AG08396 (cell line): Measurements from ENCODE around the gene NBEA.
"Not testable (repeated sequence)": the region's sequence is repeated elsewhere in the genome, so short reads cannot be mapped to it uniquely, and the experiment has no call there.

Experiments
- DNase-seq: peaks from one replicate; pipeline ENCODE4 v3.0.0; 2012; ENCODE audit warnings: low spot score, mixed read lengths

The NBEA gene

DNA sequence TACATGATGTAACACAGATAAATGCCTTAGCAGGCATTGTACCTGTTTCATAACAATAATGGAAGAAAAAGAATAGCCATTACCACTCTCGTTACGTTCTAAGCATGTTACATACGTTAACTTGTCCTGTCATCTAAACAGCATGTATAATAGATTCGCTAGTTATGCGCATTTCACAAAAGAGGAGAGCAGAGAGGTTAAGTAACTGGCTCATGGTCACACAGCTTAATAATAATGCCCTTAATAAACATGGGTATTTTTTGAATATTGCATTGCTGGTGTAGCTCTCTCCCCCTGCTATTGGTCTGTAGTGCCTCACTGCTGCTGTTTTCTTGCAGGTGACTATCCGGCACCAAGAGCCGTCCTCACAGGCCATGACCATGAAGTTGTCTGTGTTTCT, 722.7 kb downstream of the NBEA start:
- DNase-seq = no peak

DNA sequence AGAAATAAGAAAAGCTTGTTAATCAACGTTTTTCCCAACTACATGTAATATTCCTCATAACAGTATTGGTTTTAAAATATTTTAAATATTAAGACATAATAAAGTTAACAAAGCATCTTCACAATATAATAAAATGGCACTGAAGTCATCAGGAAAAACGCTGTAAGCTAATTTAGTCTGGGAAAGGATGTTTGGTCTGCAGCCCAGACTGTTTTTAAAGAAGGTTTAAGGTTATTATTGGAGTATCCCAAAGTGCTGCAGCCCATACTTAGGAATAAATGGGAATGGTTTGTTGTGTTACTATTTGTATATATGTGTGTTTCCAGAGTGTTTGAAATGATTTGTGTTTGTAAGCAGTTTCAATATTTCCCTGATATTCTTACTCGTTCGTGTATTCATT, 727.3 kb downstream of the NBEA start:
- DNase-seq = no peak

DNA sequence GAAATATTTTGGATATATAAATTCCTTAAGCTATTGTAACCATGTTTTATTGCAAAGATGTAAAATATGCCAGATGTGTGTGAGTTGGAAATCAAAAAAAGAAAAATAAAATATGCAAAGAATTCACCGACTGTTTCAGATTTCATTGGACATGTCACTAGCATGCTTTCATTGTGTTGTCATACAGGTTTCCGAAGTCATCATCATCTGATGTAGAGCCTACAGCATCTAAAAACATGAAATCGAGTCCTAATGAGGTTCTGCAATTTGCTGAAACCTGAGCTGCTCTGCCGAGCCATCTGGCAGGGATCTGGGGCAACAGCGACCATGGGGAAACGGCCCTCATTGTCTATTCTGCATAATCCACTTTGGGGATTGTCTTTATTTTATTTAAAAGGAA, 730.5 kb downstream of the NBEA start:
- DNase-seq = no peak

DNA sequence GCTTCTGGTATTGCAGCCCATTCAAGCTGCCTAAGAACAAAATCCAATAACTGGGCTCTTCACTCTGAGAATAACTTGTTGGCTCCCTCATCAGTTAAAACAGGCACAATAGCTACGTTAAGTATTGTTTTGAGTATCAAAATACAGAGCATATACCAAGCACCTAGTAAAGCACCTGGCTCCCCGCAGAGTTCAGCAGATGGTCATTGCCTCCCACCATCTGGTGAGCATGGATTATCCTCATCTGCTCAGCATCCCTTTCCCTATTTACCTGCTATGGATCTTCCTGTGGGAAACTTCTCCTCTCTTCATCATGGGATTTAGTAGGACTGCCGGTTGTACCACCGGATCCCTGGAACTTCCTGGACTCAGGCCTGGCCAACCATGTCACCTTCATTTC, 733.6 kb downstream of the NBEA start:
- DNase-seq = no peak

DNA sequence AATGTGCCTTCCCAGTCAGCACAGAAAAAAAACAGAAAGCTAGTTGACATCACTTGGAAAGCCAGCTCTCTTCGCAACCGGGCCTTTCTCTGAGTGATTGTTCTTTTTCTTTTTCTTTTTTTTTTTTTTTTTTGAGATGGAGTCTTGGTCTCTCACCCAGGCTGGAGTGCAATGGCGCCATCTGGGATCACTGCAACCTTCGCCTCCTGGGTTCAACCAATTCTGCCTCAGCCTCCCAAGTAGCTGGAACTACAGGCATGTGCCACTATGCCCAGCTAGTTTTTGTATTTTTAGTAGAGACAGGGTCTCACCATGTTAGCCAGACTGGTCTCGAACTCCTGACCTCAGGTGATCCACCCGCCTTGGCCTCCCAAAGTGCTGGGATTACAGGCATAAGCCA, 735.8 kb downstream of the NBEA start:
- not testable (repeated sequence) for DNase-seq

DNA sequence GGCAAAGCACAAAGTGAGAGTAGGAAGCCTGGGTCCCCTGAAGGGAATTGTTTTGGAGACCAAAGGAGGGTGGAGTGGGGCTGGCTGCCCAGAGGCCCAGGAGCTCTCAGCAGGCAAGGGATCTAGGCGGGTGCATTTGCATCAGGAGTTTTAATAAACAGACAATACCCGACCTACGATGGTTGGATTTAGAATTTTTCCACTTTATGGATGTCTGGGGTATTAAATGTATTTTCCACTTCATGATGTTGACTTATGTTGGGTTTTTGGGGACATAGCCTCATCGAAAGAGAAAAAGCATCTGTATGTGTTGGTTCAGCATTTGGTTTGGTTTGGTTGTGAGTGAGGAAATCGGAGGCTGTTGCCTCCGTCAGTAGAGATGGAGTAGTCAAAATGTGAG, 739.6 kb downstream of the NBEA start:
- DNase-seq = no peak

DNA sequence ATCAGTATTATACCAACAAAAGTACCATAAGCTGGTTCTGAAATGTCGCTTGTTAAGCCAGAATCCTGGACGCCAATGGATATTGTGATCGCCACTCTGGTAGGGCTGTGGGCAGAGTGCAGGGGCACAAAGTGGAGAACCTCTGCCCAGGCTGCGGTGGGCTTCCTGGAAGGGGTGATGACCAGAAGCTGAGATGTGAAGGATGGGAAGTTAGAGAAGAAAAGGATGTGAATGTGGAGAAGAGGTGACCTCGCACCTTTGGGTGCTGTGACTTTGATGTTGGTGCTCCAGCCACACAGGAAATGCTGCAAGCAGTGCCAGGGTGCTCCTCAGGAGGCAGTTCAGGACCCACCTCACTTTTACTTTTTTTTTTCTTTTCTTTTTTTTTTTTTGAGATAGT, 742.4 kb downstream of the NBEA start:
- no peak for DNase-seq

DNA sequence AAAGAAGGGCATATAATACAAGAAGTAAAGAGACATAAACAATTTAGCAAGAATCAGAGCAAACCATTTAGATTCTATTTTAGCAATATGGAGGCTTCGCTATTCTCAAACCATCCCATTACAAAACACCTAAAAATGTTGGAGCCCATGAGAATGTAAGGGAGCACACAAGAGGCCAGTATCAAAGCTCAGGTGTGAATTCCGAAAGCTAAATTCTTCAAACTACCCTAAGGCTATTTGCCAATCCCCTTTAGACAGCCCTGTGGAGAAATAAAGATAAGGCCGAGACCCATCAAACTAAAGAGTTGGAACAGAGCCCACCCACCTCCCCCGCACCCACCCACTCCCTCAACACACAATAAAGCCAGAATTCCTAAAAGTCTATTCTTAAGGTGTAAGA, 745.3 kb downstream of the NBEA start:
- DNase-seq = no peak

DNA sequence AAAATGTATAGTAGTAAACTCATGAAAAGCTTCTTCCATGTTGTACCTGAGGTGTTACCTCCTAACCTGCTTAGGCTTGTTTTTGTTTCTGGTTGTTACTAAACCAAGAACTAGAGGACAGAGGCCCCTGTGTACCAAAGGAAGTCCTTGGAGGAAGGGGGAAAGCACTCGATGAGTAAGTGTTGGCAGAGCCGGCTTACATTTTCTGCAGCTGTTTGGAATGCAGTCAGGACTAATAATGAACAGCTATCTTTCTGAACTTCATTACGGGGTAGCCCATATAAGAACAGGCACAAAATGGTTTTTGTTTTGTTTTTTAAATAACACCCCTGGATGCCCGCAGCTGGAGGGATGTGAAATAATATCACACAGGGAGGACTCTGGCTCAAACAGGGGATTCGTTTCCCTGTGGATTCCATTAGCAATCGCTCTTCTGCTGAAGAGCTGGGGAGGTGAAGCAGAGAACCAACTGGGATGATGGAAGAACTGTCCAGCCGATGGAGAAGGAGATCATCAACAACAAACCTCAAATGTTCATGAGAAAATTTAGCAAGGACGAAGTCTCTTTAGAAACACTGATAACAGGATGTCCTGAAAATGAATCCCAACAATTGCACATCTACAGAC, 748.6 kb downstream of the NBEA start:
- no peak for DNase-seq

DNA sequence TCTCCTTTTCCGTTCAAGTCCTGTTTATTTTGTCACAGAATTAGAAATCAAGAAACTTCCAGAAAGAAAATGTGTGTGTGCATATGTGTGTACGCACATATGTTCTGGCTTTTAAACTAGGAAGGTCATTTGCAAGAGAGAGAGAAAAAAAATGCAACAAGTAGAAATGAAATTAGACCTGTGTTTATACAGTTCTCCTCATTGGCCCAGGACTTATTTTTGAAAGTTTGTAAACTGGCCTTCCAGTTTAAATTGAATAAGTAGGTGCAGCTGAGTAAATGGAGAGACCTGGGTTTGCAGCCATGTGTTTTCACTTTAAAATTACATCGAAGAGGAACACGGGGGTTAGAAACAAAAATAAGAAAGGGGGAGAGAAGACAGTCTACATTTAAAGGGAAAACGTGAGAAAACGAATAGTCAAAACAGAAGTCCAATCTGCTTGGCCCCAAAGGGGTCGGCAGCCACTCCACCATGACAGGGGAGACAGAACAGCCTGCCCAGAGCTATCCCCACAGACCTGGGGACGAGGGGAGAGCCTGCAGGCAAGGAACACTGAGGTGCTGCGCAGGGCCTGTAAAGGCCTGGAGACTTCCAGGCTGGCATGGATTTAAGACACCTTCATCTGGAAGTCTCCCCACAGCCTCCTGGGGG, 751.2 kb downstream of the NBEA start:
- DNase-seq = no peak

DNA sequence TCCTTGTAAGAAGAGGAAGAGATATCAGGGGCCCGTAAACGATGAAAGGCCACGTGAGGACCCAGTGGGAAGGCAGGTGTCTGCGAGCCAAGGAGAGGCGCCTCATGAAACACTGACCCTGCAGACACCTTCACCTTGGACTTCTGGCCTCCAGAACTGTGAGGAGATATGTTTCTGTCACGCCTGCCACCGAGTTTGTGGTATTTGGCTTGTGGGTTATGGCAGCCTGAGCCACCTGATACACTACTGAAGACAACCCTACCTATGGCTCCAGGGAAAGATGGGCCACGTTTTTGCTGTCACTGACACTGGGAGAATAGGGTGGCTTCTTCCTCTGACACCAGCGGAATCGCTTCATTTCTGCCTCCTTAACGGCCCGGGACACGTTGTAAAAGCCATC, 752.0 kb downstream of the NBEA start:
- no peak for DNase-seq

DNA sequence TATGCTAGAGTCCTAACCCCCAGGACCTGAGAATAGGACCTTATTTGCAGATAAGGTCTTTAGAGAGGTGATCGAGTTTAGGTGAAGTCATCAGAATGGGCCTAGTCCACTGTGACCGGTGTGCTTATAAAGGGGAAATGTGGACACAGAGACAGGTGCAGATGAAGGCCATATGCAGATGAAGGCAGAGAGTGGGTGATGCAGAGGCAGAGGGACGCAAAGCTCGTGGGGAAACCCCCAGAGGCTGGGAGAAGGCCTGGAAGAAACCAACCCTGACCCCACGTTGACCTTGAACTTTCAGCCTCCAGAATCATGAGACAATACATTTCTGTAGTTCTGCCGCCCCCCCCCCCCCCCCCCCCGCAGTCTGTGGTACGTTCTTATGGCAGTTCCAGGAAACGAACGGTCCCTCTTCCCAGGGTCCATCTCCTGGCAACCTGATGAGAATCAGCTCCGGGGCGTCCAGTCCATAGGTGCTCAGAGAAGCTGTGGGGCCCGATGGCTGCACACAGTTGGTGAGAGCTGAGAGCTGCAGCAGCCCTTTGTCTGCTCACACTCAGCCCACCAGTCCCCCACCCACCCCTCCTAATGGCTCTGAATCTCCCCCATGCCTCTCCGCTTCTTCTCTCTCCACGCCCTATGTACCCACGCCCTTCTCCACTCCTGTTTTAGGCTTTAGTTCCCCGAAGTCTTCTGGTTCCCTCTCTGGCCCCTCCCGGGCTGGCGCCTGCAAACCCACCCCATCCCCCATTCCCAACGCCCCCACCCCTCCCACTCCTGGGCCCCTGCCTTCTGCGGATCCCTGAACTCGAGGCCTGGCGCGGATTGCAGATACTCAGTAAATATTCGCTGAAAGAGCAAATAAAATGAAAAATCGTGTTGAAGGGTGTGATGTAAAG, 752.7 kb downstream of the NBEA start:
- DNase-seq = no peak

DNA sequence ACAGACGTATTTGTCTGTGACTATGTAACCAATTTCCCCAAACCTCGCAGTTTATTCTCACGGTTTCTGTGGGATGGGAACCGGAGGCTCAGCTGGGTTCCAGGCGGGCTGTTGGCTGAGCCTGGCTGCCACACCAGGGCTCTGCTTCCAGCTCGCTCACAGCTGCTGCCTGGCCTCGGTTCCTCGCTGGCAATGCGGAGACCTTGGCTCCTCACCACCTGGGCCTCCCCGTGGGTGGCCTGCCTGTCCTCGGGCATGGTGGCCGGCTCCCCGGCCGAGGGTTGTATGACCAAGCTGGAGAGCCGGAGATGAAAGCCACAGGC, 753.3 kb downstream of the NBEA start:
- DNase-seq = no peak

DNA sequence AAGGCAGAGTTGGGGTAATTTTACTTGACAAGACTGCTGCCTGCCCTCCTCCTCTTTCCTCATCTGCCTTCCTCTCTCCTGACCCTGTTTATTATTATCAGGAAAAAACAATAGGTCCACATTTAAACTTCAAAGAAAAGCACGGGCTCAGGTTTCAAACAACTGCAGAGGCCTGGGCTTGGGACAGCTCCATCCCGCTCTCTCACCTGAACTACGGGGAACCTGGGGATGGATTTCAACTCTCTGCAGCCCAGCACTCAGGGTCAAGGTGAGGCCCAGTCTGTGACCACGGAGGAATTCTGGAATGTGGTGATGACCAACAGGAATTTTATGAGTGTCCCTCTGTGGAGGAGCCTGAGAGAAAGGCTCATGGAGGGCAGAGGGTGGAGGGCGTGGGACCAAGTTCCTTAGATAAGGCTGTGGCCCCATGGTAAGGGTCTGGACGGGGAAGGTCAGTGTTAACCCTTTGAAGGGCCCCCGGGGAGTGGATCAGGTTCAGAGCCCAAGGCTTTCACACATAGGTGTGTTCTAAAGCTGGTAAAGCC, 755.2 kb downstream of the NBEA start:
- DNase-seq = no peak

DNA sequence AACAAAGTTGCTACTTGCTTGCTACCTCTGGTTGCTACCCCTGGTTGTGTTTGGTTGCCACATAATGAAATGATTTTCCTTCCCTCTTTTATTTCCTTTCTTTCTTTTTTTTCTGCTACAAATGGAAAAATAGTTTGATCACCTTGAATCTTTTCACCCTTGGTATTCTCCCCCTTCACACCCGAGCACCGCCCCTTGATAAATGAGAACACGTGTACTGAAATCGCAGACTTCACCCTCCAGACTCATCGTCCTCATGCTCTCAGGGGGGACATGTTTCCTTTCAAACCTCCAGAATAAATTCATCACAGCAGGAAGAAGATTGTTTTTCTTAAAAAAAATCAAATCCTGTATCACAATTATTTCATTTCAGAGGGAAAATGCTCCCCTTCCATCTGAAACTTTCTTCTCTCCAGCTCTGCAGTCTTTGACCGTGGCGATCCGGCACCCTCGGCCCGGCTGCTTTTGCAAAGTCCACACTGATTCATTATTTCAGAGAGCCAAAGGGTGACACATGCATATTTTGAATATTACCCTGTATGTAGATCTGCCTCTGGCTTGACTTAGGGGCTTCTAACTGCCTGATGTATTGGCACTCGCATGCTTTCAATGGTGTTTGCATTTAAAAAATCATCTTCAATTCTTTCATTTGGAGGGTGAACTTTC, 757.0 kb downstream of the NBEA start:
- DNase-seq = peak; percentile 38

DNA sequence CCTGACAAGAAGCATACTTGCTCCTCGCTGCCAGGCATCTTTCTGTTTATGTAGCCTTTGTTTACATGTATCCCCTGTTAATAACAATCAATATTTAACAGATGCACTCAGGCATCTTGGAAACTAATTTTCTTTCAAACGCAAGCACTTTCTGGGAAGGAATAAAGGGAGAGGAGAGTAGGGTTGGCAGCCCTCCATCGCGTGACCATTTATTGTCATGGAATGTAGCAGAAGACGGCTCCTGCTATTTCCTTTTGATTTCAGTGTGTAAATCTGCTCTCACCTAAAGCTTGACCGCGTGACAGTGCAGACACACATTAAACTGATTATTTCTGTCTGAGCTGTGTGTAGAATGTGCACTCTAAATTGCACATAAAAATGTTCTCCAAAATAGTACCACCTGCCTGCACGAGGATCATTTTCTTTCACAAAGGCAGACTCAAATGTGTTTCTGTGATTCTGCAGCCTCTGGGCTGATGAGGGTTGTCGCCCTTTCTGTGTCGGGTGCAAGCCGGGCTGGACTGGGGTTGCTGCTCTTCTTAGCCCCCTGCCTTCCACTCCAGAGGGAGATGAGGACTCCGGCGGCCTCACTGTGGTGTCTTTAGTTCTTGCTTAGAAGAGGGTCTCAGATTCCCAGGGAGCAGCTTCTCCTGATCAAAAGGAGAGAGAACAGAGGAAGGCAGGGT, 757.9 kb downstream of the NBEA start:
- no peak for DNase-seq

DNA sequence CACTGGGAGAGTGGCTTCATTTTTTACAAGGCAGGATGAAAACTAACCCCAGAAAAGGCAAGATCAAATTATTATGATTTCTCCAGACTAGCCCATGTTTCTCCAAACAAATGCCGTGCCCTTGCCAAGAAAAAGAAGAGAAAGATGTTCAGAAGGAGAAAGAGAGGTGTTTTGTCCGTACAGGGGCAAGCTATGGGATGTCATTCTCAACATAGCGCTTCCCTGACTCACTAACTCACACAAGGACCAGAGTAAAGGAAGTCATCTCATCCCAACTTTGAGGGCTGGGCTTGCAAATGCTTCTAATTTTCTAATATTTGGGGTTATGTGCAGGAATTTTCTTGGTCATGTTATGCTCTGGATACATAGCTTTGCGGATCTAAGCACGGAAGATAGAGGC, 758.6 kb downstream of the NBEA start:
- DNase-seq = peak; percentile 41

DNA sequence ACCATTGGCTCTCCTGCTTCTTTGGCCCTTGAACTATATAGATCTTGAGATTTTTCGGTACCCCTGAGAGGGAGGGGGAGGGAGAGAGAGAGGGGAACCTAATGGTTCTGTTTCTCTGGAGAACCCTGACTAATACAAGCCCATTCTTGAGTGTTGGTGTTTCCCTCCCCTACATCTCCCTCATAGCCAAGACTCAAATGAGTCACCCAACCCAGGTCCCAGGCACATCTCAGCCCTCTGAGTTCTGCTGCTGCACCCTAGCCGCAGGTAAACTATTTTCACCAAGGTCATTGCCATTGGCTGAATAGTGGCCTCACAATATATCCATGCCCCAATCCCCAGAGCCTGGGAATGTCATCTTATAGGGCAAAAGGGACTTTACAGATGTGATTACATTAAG, 760.2 kb downstream of the NBEA start:
- no peak for DNase-seq

DNA sequence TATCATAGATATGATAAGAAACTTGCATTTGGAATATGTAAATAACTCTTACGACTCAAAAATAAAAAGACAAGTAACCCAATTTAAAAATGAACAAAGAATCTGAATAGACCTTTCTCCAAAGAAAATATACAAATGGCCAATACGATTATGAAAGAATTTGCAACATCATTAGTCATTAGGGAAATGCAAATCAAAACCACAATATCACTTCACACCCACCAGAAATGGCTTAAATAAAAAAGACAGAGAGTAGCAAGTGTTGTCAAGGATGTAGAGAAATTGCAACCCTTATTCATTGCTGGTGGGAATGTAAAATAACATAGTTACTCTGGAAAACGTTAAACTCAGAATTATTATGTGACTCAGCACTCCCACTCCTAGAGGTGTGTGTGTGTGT, 761.0 kb downstream of the NBEA start:
- no peak for DNase-seq

DNA sequence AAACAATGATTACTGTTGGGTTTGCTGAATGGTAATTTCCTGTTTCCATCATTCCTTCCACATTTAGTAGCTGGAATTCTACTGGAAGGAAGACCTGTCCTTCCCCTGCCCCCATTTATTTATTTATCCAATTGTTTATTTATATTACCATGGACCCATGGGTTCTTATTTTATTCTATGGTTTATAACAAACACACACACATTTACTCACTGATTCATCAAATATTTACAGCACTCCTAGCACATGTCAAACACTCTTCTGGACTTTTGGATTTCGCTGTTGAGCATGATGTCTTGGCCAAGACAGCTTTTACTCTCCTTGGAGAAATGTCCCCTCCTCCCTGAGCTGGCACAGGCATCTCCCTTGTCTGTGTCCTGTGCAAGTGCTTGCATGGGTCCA, 762.3 kb downstream of the NBEA start:
- DNase-seq = no peak

DNA sequence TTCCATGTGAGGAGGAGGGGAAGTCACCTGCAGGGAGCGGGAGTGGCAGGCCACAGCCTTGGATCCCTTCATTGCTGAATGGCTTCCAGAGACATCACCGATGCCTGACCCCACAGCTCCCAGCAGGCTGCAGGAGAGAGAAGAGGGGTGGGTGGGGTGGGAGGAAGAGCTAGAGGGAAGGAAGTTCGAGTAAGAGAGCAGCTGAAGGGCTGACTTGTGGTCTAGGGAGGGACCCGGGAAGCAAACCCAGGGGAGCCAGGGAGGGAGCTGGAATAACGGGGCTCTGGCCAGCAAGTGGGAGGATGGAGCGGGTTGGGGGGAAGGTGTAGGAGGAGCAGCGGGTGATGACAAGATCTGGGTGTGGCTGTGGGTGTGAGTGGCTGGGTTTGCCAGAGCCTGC, 764.2 kb downstream of the NBEA start:
- no peak for DNase-seq

DNA sequence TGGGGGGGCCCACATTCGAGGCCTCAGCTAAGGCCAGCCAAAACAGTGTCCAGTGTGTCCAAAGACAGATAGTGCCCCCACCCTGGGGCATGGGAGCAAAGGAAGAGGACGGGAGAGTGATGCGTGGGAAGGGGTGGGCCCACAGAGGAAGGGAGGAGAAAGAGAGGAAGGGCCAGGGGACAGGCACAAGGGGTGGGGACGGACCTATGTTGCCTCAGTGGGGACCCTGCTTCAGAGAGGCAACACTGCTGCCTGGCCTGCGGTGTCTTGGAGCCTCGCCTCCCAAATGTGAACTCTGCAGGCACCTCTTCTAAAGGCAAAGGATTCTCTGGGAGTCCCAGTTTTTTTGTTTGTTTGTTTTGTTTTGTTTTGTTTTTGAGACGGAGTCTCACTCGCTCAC, 764.7 kb downstream of the NBEA start:
- no peak for DNase-seq
